AG04450 (cell line): ENCODE measurements around the gene MRPS14. TPM values are rescaled to one million over a fixed set of nuclear protein-coding genes. Genes with fewer than 3 reads are reported as not detected.
A peak's percentile ranks its signal among the peaks of the same experiment; 100 is the strongest.

Experiments
- CTCF ChIA-PET: fragments of 300-600, 350-600 bp; formaldehyde crosslinking; extraction: SDS; loops from one replicate; lab custom pipeline; 2022; ENCODE audit warnings: antibody characterized with exemption, inconsistent platforms; lab: Charles Lee
- POLR2A ChIA-PET: fragments of 350-600 bp; formaldehyde crosslinking; extraction: SDS; loops from one replicate; lab custom pipeline; 2021; ENCODE audit warnings: antibody characterized with exemption, inconsistent platforms; lab: Yijun Ruan, JAX
- DNase-seq: peaks from one replicate; pipeline ENCODE4 v3.0.0-alpha.2; 2011; ENCODE audit warnings: low read depth, low spot score
- H3K27ac ChIP-seq: one replicate; pipeline ENCODE4 v1.5.1; 2012; ENCODE audit warnings: low read depth, low read length, control low read depth
- H3K27me3 ChIP-seq: one replicate; pipeline ENCODE4 v1.6.0; 2012; ENCODE audit warnings: low read length; ENCODE audit not compliant: control insufficient read depth, insufficient read depth
- H3K4me3 ChIP-seq: 2 replicates; pipeline ENCODE4 v1.5.1; 2011; ENCODE audit warnings: mild to moderate bottlenecking, low read depth, low read length, control low read depth
- H3K9me3 ChIP-seq: 2 replicates; pipeline ENCODE4 v1.5.1; 2012; ENCODE audit warnings: low read length; ENCODE audit not compliant: control insufficient read depth, insufficient read depth
- CTCF ChIP-seq: IDR thresholded peaks from 2 replicates; pipeline ENCODE4 v1.5.1; 2011; ENCODE audit warnings: low read depth, low read length, control low read depth, inconsistent platforms
- polyA plus RNA-seq: library from polyadenylated mRNA; depleted of rRNA; stranded (reverse); fragments of >200 nt; gene quantifications from 2 replicates; pipeline ENCODE4 v1.2.3, GENCODE V29; 2011

The MRPS14 gene
- polyA plus RNA-seq, 1 experiment: 40.8 TPM

GRCh38 chr1:174998569-174999215 is 24.5 kb downstream of the MRPS14 start:
- Histone ChIP-seq H3K4me3 (peak overlapping the region; percentile 70), H3K27me3 (no peaks in the 10 kb centered on the region), H3K9me3 (no peaks in the 10 kb centered on the region), H3K27ac (peak overlapping the region; percentile 99)
- peak; percentile 78 for TF ChIP-seq CTCF
- DNase-seq: no peak
- ChIA-PET POLR2A (interaction anchor here (0.6 to 2.7 kb wide), 10 partner anchors 8 to 210 kb away, joined by 3 to 35 read pairs (median 4); partner anchors contain the start of gene MRPS14), CTCF (interaction anchor here (0.8 to 3.3 kb wide), 9 partner anchors 9 to 228 kb away, joined by 3 to 17 read pairs (median 3); partner anchors contain the start of gene MRPS14)

DNA sequence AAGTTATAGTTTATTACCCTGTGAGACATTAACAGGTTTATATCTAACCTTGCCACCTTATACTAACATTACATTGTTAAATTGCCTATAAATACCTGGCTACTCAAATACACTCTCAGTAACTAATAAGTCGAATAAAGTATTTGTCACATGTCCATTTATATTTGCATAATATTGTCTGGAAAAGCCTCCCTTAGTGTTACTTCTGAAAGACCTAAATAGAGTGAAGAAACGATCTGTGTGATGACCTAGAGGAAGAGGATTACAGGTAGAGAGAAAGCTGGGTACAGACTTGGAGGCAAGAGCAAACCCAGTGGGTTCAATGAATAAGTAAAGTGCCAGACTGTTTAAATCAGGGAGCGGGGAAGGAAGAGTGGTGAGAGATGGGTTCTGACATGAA is 26.2 kb downstream of the MRPS14 start:
- POLR2A ChIA-PET: no interaction called here
- no peak for DNase-seq

GRCh38 chr1:174996476-174996875 is 26.7 kb downstream of the MRPS14 start:
- Histone ChIP-seq H3K27ac (no peak overlapping the region), H3K4me3 (no peak overlapping the region), H3K9me3 (no peaks in the 10 kb centered on the region), H3K27me3 (no peaks in the 10 kb centered on the region)
- DNase-seq: no peak
- ChIA-PET POLR2A (no interaction called here), CTCF (interaction anchor here (1.1 to 1.5 kb wide), 2 partner anchors 18 to 21 kb away, joined by 3 read pairs; no protein-coding TSS in a partner anchor)
- no peak for TF ChIP-seq CTCF

More for the DNA sequence above, 26.2 kb downstream of the MRPS14 start:
- Histone ChIP-seq H3K9me3 (no peaks in the 10 kb centered on the region), H3K4me3 (no peak overlapping the region), H3K27ac (no peak overlapping the region), H3K27me3 (no peaks in the 10 kb centered on the region)
- CTCF ChIA-PET: interaction anchor here (1.1 to 3.3 kb wide), 4 partner anchors 10 to 226 kb away, joined by 3 to 17 read pairs (median 4); no protein-coding TSS in a partner anchor
- TF ChIP-seq CTCF: no peak

- H3K4me3 ChIP-seq: no peak overlapping the region
- ChIA-PET CTCF (interaction anchor here (0.9 to 1.2 kb wide), 2 partner anchors 13 to 733 kb away, joined by 4 read pairs; no protein-coding TSS in a partner anchor), POLR2A (no interaction called here)
- H3K27me3 ChIP-seq: no peaks in the 10 kb centered on the region
- TF ChIP-seq CTCF: no peak
- DNase-seq: no peak
- H3K9me3 ChIP-seq: no peaks in the 10 kb centered on the region
- no peak overlapping the region for H3K27ac ChIP-seq
These were observed 27.3 kb downstream of the MRPS14 start for GRCh38 chr1:174995916-174996315.

GRCh38 chr1:174995121-174995520 is 28.1 kb downstream of the MRPS14 start:
- ChIA-PET CTCF (interaction anchor here (0.9 to 1.2 kb wide), 2 partner anchors 12 to 733 kb away, joined by 4 read pairs; no protein-coding TSS in a partner anchor), POLR2A (no interaction called here)
- H3K4me3 ChIP-seq: no peak overlapping the region
- H3K27ac ChIP-seq: no peak overlapping the region
- no peaks in the 10 kb centered on the region for H3K9me3 ChIP-seq
- TF ChIP-seq CTCF: no peak
- DNase-seq: no peak
- no peaks in the 10 kb centered on the region for H3K27me3 ChIP-seq
